ENCODE data around the gene C6orf15. TPM values are rescaled to one million over a fixed set of nuclear protein-coding genes. Genes with fewer than 3 reads are reported as not detected.

The C6orf15 gene
- total RNA-seq, 1 experiment from 2014 or later: not detected

- TF ChIP-seq JUN (CRISPR knock-in tag; IDR thresholded peaks at IDR 0.05) (no peak), ZNF423 (CRISPR knock-in tag; IDR thresholded peaks at IDR 0.05) (no peak), SMAD3 (CRISPR knock-in tag; IDR thresholded peaks at IDR 0.05; ENCODE audit: borderline replicate concordance) (no peak)
Measured at GRCh38 chr6:31152781-31153180, 40.4 kb upstream of the C6orf15 start (continued).

DNA sequence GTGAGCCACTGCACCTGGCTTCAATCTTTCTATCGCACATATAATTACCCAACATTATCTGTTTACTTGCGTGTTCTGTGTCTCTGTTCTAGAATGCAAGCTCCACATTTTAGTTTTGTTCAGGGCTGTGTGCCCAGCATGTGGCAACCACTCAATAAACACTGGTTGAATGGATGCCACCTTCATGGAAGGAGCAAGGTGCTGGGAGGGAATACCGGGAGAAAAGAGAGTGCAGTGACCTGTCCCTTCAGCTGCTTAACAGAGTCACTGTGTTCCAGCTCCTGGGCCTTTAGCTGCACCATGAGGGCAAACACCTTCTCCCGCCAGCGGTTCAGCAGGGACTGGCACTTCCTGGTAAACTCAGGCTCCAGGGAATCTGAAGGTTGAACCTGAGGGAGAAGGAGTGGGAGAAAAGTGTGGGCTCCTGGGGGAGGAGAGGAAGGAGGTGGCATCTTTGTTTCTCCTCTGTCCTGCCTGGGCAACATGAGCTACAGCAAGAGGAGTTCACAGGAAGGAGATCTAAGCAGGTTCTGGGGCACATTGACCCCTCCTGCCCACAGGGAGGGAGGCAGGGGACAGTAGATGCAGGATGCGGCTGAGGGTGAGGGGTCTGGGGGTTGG lies 37.6 kb upstream of the C6orf15 start:
- H3K27ac Mint-ChIP-seq: no peak overlapping the region
- H3K4me3 Mint-ChIP-seq: no peak overlapping the region
- ChIA-PET CTCF (interaction anchor here (0.6 to 1.5 kb wide), 5 partner anchors 9 to 217 kb away, joined by 3 to 4 read pairs (median 3); partner anchors contain the start of gene TCF19), POLR2A (interaction anchor here (1.3 kb wide), 1 partner anchor 20 kb away, joined by 3 read pairs; no protein-coding TSS in a partner anchor)
- H3K9me3 Mint-ChIP-seq: no peaks in the 10 kb centered on the region
- 0 out of 2 replicates have a peak, but pooled peaks cover 10% of the 10 kb centered on the region for H3K4me1 Mint-ChIP-seq
- no peaks in the 10 kb centered on the region for H3K27me3 Mint-ChIP-seq (ENCODE audit: low read depth)
- TF ChIP-seq ETV6 (CRISPR knock-in tag; IDR thresholded peaks at IDR 0.05): no peak
- TF ChIP-seq RELA (CRISPR knock-in tag; IDR thresholded peaks at IDR 0.05; ENCODE audit: borderline replicate concordance): no peak
- TF ChIP-seq, protein P1, sequence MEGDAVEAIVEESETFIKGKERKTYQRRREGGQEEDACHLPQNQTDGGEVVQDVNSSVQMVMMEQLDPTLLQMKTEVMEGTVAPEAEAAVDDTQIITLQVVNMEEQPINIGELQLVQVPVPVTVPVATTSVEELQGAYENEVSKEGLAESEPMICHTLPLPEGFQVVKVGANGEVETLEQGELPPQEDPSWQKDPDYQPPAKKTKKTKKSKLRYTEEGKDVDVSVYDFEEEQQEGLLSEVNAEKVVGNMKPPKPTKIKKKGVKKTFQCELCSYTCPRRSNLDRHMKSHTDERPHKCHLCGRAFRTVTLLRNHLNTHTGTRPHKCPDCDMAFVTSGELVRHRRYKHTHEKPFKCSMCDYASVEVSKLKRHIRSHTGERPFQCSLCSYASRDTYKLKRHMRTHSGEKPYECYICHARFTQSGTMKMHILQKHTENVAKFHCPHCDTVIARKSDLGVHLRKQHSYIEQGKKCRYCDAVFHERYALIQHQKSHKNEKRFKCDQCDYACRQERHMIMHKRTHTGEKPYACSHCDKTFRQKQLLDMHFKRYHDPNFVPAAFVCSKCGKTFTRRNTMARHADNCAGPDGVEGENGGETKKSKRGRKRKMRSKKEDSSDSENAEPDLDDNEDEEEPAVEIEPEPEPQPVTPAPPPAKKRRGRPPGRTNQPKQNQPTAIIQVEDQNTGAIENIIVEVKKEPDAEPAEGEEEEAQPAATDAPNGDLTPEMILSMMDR (IDR thresholded peaks at IDR 0.05): no peak
- TF ChIP-seq SMAD4 (CRISPR knock-in tag; IDR thresholded peaks at IDR 0.05): no peak
- TF ChIP-seq ZNF138 (CRISPR knock-in tag; conservative IDR thresholded peaks at IDR 0.05): no peak
- TF ChIP-seq RORB (CRISPR knock-in tag; IDR thresholded peaks at IDR 0.05): no peak
- TF ChIP-seq, protein P2, sequence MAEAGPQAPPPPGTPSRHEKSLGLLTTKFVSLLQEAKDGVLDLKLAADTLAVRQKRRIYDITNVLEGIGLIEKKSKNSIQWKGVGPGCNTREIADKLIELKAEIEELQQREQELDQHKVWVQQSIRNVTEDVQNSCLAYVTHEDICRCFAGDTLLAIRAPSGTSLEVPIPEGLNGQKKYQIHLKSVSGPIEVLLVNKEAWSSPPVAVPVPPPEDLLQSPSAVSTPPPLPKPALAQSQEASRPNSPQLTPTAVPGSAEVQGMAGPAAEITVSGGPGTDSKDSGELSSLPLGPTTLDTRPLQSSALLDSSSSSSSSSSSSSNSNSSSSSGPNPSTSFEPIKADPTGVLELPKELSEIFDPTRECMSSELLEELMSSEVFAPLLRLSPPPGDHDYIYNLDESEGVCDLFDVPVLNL (CRISPR knock-in tag; IDR thresholded peaks at IDR 0.05; ENCODE audit: borderline replicate concordance, low read depth): no peak
- no peak for TF ChIP-seq NFYB (CRISPR knock-in tag; conservative IDR thresholded peaks at IDR 0.05; ENCODE audit: low read depth)
- TF ChIP-seq, protein P3, sequence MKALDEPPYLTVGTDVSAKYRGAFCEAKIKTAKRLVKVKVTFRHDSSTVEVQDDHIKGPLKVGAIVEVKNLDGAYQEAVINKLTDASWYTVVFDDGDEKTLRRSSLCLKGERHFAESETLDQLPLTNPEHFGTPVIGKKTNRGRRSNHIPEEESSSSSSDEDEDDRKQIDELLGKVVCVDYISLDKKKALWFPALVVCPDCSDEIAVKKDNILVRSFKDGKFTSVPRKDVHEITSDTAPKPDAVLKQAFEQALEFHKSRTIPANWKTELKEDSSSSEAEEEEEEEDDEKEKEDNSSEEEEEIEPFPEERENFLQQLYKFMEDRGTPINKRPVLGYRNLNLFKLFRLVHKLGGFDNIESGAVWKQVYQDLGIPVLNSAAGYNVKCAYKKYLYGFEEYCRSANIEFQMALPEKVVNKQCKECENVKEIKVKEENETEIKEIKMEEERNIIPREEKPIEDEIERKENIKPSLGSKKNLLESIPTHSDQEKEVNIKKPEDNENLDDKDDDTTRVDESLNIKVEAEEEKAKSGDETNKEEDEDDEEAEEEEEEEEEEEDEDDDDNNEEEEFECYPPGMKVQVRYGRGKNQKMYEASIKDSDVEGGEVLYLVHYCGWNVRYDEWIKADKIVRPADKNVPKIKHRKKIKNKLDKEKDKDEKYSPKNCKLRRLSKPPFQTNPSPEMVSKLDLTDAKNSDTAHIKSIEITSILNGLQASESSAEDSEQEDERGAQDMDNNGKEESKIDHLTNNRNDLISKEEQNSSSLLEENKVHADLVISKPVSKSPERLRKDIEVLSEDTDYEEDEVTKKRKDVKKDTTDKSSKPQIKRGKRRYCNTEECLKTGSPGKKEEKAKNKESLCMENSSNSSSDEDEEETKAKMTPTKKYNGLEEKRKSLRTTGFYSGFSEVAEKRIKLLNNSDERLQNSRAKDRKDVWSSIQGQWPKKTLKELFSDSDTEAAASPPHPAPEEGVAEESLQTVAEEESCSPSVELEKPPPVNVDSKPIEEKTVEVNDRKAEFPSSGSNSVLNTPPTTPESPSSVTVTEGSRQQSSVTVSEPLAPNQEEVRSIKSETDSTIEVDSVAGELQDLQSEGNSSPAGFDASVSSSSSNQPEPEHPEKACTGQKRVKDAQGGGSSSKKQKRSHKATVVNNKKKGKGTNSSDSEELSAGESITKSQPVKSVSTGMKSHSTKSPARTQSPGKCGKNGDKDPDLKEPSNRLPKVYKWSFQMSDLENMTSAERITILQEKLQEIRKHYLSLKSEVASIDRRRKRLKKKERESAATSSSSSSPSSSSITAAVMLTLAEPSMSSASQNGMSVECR (CRISPR knock-in tag; IDR thresholded peaks at IDR 0.05; ENCODE audit: borderline replicate concordance): no peak
- TF ChIP-seq JUN (CRISPR knock-in tag; IDR thresholded peaks at IDR 0.05): no peak
- TF ChIP-seq KAT7 (CRISPR knock-in tag; IDR thresholded peaks at IDR 0.05; ENCODE audit: borderline replicate concordance): no peak
- TF ChIP-seq NR3C1 (CRISPR knock-in tag; conservative IDR thresholded peaks at IDR 0.05; ENCODE audit: low read depth): no peak
- TF ChIP-seq, protein P4, sequence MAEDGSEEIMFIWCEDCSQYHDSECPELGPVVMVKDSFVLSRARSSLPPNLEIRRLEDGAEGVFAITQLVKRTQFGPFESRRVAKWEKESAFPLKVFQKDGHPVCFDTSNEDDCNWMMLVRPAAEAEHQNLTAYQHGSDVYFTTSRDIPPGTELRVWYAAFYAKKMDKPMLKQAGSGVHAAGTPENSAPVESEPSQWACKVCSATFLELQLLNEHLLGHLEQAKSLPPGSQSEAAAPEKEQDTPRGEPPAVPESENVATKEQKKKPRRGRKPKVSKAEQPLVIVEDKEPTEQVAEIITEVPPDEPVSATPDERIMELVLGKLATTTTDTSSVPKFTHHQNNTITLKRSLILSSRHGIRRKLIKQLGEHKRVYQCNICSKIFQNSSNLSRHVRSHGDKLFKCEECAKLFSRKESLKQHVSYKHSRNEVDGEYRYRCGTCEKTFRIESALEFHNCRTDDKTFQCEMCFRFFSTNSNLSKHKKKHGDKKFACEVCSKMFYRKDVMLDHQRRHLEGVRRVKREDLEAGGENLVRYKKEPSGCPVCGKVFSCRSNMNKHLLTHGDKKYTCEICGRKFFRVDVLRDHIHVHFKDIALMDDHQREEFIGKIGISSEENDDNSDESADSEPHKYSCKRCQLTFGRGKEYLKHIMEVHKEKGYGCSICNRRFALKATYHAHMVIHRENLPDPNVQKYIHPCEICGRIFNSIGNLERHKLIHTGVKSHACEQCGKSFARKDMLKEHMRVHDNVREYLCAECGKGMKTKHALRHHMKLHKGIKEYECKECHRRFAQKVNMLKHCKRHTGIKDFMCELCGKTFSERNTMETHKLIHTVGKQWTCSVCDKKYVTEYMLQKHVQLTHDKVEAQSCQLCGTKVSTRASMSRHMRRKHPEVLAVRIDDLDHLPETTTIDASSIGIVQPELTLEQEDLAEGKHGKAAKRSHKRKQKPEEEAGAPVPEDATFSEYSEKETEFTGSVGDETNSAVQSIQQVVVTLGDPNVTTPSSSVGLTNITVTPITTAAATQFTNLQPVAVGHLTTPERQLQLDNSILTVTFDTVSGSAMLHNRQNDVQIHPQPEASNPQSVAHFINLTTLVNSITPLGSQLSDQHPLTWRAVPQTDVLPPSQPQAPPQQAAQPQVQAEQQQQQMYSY (CRISPR knock-in tag; IDR thresholded peaks at IDR 0.05): no peak
- TF ChIP-seq CREB1 (CRISPR knock-in tag; IDR thresholded peaks at IDR 0.05): no peak
- DNase-seq (ENCODE audit: low spot score) (no peak), ATAC-seq (no peak)
- H3K36me3 Mint-ChIP-seq: peaks cover 57% of the 10 kb centered on the region

All from WTC11 (cell line).